Thoracic aorta (tissue), 2 donors: ENCODE results near the gene B3GNT9. TPM values are rescaled to one million over a fixed set of nuclear protein-coding genes. Genes with fewer than 3 reads are reported as not detected.

Experiments
- total RNA-seq, 2 donors: library from RNA; depleted of rRNA; stranded (reverse); fragments of >200 nt; gene quantifications; one replicate each; pipeline versions ENCODE4 v1.1.0 to v1.2.3, GENCODE V29; 2016

B3GNT9 gene
- total RNA-seq, 2 donors from 2014 or later, result 33.5 to 59.6 TPM

Other genes with a start within 250 kb of the B3GNT9 start
- not detected for gene CDH16, start 232.1 kb downstream of the B3GNT9 start, total RNA-seq
- gene RRAD, start 225.5 kb downstream of the B3GNT9 start, total RNA-seq, result 10 to 100 TPM; 43.2 to 88.3 TPM
- 100 to 1,000 TPM in 1 of 2 donors, 10 to 100 TPM in 1; 23.2 to 102 TPM for gene CIAO2B, start 216.6 kb downstream of the B3GNT9 start, total RNA-seq
- gene CES2, start 215.5 kb downstream of the B3GNT9 start, total RNA-seq, result 10 to 100 TPM; 29.8 to 92.7 TPM
- gene CES3, start 189.7 kb downstream of the B3GNT9 start, total RNA-seq, result 1 to 10 TPM in 1 of 2 donors, under 1 TPM in 1; 0.63 to 1.1 TPM
- gene CES4A, start 162.4 kb downstream of the B3GNT9 start, total RNA-seq, result 1 to 10 TPM; 7.4 to 9.5 TPM
- 10 to 100 TPM; 28.3 to 79.7 TPM for gene CBFB, start 121.8 kb downstream of the B3GNT9 start, total RNA-seq
- gene PHAF1, start 41.1 kb downstream of the B3GNT9 start, total RNA-seq, result 10 to 100 TPM; 15.6 to 27.2 TPM
- gene TRADD, start 8.9 kb upstream of the B3GNT9 start, total RNA-seq, result 10 to 100 TPM; 18.4 to 52.1 TPM
- 10 to 100 TPM; 25.6 to 40.2 TPM for gene FBXL8, start 9.0 kb upstream of the B3GNT9 start, total RNA-seq
- gene HSF4, start 13.7 kb upstream of the B3GNT9 start, total RNA-seq, result 10 to 100 TPM; 44.1 to 87.5 TPM
- 10 to 100 TPM; 43.5 to 80.8 TPM for gene NOL3, start 19.5 kb upstream of the B3GNT9 start, total RNA-seq
- gene MATCAP1, start 33.0 kb upstream of the B3GNT9 start, total RNA-seq, result 10 to 100 TPM; 13.7 to 28.4 TPM
- 1 to 10 TPM in 1 of 2 donors, under 1 TPM in 1; 0.68 to 1.5 TPM for gene EXOC3L1, start 39.1 kb upstream of the B3GNT9 start, total RNA-seq
- 100 to 1,000 TPM in 1 of 2 donors, 10 to 100 TPM in 1; 96.4 to 120 TPM for gene E2F4, start 41.2 kb upstream of the B3GNT9 start, total RNA-seq
- 1 to 10 TPM; 1.4 TPM for gene ELMO3, start 48.1 kb upstream of the B3GNT9 start, total RNA-seq
- gene TMEM208, start 76.1 kb upstream of the B3GNT9 start, total RNA-seq, result 10 to 100 TPM; 21.2 to 32.2 TPM
- gene FHOD1, start 96.5 kb upstream of the B3GNT9 start, total RNA-seq, result 10 to 100 TPM; 28.5 to 31.7 TPM
- gene SLC9A5, start 98.0 kb upstream of the B3GNT9 start, total RNA-seq, result 1 to 10 TPM; 1.4 to 1.8 TPM
- 10 to 100 TPM in 1 of 2 donors, 1 to 10 TPM in 1; 3.1 to 15.6 TPM for gene PLEKHG4, start 128.5 kb upstream of the B3GNT9 start, total RNA-seq
- gene KCTD19, start 175.7 kb upstream of the B3GNT9 start, total RNA-seq, result not detected
- not detected for gene LRRC36, start 175.8 kb upstream of the B3GNT9 start, total RNA-seq
- 10 to 100 TPM; 12.6 to 34.9 TPM for gene TPPP3, start 242.5 kb upstream of the B3GNT9 start, total RNA-seq